GM10266 (cell line): ENCODE data around the gene UGGT1.
A peak's percentile ranks its signal among the peaks of the same experiment; 100 is the strongest.

Source experiments
- DNase-seq: peaks from one replicate; pipeline ENCODE4 v3.0.0; 2012; ENCODE audit errors: extremely low spot score
- CTCF ChIP-seq: IDR thresholded peaks from 2 replicates; pipeline ENCODE4 v1.5.1; 2012; ENCODE audit warnings: mild to moderate bottlenecking, low read depth; ENCODE audit not compliant: control insufficient read depth, insufficient read depth; ENCODE audit errors: missing control alignments

UGGT1 gene

GRCh38 chr2:128153786-128154185 is 62.8 kb downstream of the UGGT1 start:
- peak; percentile 14 for DNase-seq
- TF ChIP-seq CTCF, result no peak

- DNase-seq, result no peak
- no peak for TF ChIP-seq CTCF
Observed at GRCh38 chr2:128154225-128154624, 63.2 kb downstream of the UGGT1 start.

GRCh38 chr2:128155970-128156369 is 65.0 kb downstream of the UGGT1 start:
- peak; percentile 28 for DNase-seq
- no peak for TF ChIP-seq CTCF

GRCh38 chr2:128156812-128157211 is 65.8 kb downstream of the UGGT1 start:
- TF ChIP-seq CTCF, result no peak
- no peak for DNase-seq

- DNase-seq, result no peak
- TF ChIP-seq CTCF, result no peak
Observed at GRCh38 chr2:128157644-128158043, 66.6 kb downstream of the UGGT1 start.

- no peak for TF ChIP-seq CTCF
- DNase-seq, result no peak
Observed at GRCh38 chr2:128158176-128158575, 67.2 kb downstream of the UGGT1 start.

- DNase-seq, result no peak
- no peak for TF ChIP-seq CTCF
Observed at GRCh38 chr2:128159437-128159836, 68.4 kb downstream of the UGGT1 start.
